Stimulated activated CD4-positive, alpha-beta T cell treated with anti-CD3 and anti-CD28 coated beads, Interleukin-1b, Interleukin-23, amount 100 ng/mL, for 4 hours (primary cell): ENCODE data around the gene CIAPIN1.

Experiments
- DNase-seq, 2 donors: peaks; one replicate each; pipeline ENCODE4 v3.0.0-alpha.2; 2020; ENCODE audit warnings: low read depth in 2 of 2

CIAPIN1 gene

DNA sequence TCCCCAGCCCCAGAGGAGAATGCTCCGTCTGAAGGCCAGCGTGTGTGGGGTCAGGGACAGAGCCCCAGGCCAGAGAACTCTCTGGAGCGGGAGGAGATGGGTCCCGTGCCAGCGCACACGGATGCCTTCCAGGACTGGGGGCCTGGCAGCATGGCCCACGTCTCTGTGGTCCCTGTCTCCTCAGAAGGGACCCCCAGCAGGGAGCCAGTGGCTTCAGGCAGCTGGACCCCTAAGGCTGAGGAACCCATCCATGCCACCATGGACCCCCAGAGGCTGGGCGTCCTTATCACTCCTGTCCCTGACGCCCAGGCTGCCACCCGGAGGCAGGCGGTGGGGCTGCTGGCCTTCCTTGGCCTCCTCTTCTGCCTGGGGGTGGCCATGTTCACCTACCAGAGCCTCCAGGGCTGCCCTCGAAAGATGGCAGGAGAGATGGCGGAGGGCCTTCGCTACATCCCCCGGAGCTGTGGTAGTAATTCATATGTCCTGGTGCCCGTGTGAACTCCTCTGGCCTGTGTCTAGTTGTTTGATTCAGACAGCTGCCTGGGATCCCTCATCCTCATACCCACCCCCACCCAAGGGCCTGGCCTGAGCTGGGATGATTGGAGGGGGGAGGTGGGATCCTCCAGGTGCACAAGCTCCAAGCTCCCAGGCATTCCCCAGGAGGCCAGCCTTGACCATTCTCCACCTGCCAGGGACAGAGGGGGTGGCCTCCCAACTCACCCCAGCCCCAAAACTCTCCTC, 64.5 kb downstream of the CIAPIN1 start:
- DNase-seq = no peak

DNA sequence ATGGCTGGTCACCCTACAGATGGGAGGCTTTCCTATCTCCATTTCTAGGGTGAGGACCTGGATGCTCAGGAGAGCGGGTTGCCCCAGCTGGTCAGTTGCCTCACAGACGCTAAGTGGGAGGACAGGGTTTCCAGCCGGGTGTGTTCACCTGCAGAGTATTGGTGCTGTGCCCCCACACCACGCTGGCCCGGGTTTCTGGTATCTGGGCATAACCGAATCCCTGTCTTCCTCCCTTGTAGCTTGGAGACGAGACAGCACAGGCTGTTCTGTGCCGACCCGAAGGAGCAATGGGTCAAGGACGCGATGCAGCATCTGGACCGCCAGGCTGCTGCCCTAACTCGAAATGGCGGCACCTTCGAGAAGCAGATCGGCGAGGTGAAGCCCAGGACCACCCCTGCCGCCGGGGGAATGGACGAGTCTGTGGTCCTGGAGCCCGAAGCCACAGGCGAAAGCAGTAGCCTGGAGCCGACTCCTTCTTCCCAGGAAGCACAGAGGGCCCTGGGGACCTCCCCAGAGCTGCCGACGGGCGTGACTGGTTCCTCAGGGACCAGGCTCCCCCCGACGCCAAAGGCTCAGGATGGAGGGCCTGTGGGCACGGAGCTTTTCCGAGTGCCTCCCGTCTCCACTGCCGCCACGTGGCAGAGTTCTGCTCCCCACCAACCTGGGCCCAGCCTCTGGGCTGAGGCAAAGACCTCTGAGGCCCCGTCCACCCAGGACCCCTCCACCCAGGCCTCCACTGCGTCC, 65.2 kb downstream of the CIAPIN1 start:
- DNase-seq = no peak

DNA sequence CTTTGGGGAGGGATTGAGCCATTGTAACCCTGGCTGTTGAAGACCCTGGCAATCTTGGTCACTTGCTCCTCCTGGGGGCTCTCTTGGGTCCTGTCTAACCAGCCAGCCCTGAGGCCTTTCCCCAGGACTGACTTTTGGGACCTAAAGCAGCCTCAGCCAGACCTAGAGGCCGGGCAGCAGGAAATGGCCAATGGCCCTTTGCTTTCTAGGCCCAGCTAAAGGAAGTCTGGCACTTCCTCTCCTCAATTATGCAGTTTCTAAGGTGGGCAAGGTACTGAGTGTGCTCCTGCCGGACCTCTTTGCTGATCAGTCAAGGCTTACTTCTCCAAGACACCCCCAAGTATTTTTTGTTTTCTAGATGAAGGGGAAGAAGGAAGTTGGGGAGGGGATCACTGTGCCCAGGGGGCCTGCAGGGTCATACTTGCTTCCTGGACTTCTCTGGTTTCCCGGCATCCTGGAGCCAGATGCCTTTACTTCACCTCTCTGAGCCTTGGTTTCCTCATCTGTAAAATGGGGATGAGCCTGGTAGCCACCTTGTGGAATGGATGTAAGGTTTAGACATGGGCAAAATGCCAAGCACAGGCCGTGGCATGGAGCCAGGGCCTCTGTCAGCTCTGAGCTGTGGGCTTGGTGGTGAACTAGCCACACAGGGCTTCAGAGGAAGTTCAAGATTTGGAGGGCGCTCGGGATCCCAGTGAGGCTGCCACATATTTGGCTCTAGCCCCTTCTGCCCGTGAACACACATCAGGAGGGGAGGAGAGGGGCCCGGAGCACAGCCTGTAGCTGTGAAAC, 66.3 kb downstream of the CIAPIN1 start:
- DNase-seq = no peak

DNA sequence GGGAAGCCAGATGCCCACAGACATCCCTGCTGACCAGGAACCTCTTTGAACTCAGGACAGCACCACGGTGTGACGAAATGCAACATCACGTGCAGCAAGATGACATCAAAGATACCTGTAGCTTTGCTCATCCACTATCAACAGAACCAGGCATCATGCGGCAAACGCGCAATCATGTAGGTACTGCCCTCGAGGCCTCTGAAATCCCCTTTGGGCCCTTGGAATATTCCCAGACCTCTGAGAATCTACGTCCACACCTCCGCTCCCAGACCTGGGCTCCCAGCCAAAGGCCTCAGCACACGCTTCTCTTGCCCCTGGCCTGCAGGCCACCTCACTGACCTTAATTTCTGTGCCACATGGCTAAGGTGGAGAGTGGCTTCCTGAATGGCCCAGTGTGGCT, 67.6 kb downstream of the CIAPIN1 start:
- no peak for DNase-seq
